Fibroblast of villous mesenchyme (primary cell): ENCODE data around the gene ALDH4A1. TPM values are rescaled to one million over a fixed set of nuclear protein-coding genes. Genes with fewer than 3 reads are reported as not detected.

Source experiments
- DNase-seq: peaks from one replicate; pipeline ENCODE4 v3.0.0-alpha.2; 2010; ENCODE audit warnings: low read depth
- H3K4me3 ChIP-seq: 2 replicates; pipeline ENCODE4 v1.5.1; 2011; ENCODE audit warnings: low read depth, mild to moderate bottlenecking, low read length
- CTCF ChIP-seq: IDR thresholded peaks from 2 replicates; pipeline ENCODE4 v1.5.1; 2012; ENCODE audit warnings: low read depth, mild to moderate bottlenecking, low read length; ENCODE audit not compliant: insufficient read depth
- total RNA-seq: library from RNA; depleted of rRNA; stranded (reverse); fragments of >200 nt; gene quantifications from 2 replicates; pipeline ENCODE4 v1.2.3, GENCODE V29; 2012

Gene ALDH4A1
- total RNA-seq, 1 donor = 13.0 TPM

- no peak for TF ChIP-seq CTCF
- no peak overlapping the region for H3K4me3 ChIP-seq
- DNase-seq = no peak
Observed at GRCh38 chr1:18877282-18877681, 25.1 kb downstream of the ALDH4A1 start.

GRCh38 chr1:18876210-18876609 lies 26.1 kb downstream of the ALDH4A1 start:
- no peak for TF ChIP-seq CTCF
- H3K4me3 ChIP-seq = no peak overlapping the region
- no peak for DNase-seq

GRCh38 chr1:18875796-18876128 lies 26.6 kb downstream of the ALDH4A1 start:
- no peak for TF ChIP-seq CTCF
- no peak overlapping the region for H3K4me3 ChIP-seq
- DNase-seq = no peak

- TF ChIP-seq CTCF = peak; percentile 86
- peak; percentile 85 for DNase-seq
- no peak overlapping the region for H3K4me3 ChIP-seq
Observed at GRCh38 chr1:18875107-18875795, 27.1 kb downstream of the ALDH4A1 start.

- H3K4me3 ChIP-seq = no peak overlapping the region
- no peak for TF ChIP-seq CTCF
- no peak for DNase-seq
Observed at GRCh38 chr1:18874600-18874999, 27.8 kb downstream of the ALDH4A1 start.

- DNase-seq = no peak
- H3K4me3 ChIP-seq = no peak overlapping the region
- no peak for TF ChIP-seq CTCF
Observed at GRCh38 chr1:18874036-18874435, 28.3 kb downstream of the ALDH4A1 start.

DNA sequence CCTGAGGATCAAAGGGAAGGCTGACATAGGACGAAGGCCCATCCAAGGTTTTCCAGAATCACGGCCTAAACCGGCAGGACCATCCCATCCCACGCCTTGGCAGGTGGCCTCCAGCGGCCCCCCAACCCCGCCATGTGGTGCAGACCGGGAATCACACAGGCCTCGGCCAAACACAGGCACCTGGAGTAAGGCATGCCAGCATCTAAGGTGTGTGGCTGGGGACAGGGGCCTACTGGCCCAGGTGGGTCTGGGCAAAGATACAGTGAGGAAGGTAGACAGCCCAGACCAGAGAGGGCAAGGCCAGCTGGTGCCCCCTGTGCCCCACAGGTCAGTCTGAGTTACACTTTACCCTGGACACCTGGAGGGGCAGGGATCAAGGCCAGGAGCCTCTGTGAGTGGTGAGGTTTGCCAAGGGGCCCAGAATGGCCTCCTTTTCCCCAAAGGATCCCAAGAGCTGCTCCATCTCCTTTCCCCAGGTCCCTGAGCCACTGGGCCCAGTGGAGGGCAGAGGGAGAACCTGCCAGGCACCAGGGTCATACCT lies 30.2 kb downstream of the ALDH4A1 start:
- no peak for TF ChIP-seq CTCF
- H3K4me3 ChIP-seq = no peak overlapping the region
- DNase-seq = no peak
